Neutrophil (primary cell): Measurements from ENCODE around the gene TEX10.
"Not testable (repeated sequence)": the region's sequence is repeated elsewhere in the genome, so short reads cannot be mapped to it uniquely, and the experiment has no call there.

Experiments
- H3K27ac ChIP-seq: fragments of 200-600 bp; sonication (generic); 2 replicates; pipeline ENCODE4 v1.5.1; 2016; ENCODE audit warnings: mild to moderate bottlenecking, moderate library complexity
- H3K27me3 ChIP-seq: fragments of 200-600 bp; sonication (generic); 2 replicates; pipeline ENCODE4 v1.6.0; 2016; ENCODE audit warnings: mild to moderate bottlenecking
- H3K36me3 ChIP-seq: fragments of 200-600 bp; sonication (generic); 2 replicates; pipeline ENCODE4 v1.5.1; 2017
- H3K4me1 ChIP-seq, 2 experiments: fragments of 200-600 bp in 1 of 2; sonication (generic) in 1 of 2; 1 replicate in 1 of 2; 2 replicates in 1 of 2; pipeline versions ENCODE4 v1.5.1 to v1.6.1; 2013 to 2016; ENCODE audit warnings: low read depth in 1 of 2, low read length in 1 of 2, mild to moderate bottlenecking in 1 of 2, moderate library complexity in 1 of 2; ENCODE audit not compliant: control insufficient read depth in 1 of 2, insufficient read depth in 1 of 2
- H3K4me3 ChIP-seq, 2 experiments: fragments of 200-600 bp in 1 of 2; sonication (generic) in 1 of 2; 1 replicate in 1 of 2; 2 replicates in 1 of 2; pipeline ENCODE4 v1.5.1; 2013 to 2016; ENCODE audit warnings: low read depth in 1 of 2, low read length in 1 of 2, mild to moderate bottlenecking in 1 of 2, moderate library complexity in 1 of 2
- H3K9me3 ChIP-seq: fragments of 200-600 bp; sonication (generic); 2 replicates; pipeline ENCODE4 v1.5.1; 2016
- TF ChIP-seq, protein P1 (sequence below): fragments of 200-600 bp; sonication (generic); IDR thresholded peaks from 2 replicates; pipeline ENCODE4 v1.5.1; 2016; ENCODE audit warnings: antibody characterized with exemption

The TEX10 gene

DNA sequence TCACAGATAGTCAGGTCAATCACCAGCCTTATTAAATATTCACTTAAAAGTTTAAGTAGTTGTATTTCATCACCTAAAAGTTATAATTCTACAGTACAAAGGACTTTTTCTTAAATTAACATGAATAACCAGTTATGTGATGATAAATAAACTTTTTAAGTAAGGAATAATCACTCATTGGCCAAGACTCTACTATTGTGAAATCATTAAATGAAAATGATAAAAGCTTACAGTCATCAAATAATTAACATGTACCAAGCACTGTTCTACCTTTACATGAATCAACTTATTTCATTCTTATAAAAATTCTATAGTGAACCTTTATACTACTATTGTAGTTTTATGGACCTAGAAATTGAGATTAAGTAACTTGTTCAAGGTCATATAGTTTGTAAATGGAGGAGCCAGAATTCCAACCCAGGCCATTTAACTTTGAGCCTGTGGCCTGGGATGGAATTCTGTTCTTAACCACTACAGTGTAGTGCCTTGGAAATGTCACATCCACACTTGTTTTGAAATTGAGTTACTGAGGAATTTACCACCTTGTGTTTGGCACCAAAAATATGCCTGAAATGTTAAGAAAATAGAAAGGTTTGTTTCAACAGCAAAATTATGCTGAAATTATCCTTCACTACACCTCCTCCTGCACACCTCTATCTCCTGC, 41.4 kb upstream of the TEX10 start:
- TF ChIP-seq, protein P1, sequence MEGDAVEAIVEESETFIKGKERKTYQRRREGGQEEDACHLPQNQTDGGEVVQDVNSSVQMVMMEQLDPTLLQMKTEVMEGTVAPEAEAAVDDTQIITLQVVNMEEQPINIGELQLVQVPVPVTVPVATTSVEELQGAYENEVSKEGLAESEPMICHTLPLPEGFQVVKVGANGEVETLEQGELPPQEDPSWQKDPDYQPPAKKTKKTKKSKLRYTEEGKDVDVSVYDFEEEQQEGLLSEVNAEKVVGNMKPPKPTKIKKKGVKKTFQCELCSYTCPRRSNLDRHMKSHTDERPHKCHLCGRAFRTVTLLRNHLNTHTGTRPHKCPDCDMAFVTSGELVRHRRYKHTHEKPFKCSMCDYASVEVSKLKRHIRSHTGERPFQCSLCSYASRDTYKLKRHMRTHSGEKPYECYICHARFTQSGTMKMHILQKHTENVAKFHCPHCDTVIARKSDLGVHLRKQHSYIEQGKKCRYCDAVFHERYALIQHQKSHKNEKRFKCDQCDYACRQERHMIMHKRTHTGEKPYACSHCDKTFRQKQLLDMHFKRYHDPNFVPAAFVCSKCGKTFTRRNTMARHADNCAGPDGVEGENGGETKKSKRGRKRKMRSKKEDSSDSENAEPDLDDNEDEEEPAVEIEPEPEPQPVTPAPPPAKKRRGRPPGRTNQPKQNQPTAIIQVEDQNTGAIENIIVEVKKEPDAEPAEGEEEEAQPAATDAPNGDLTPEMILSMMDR, result no peak
- Histone ChIP-seq H3K4me1 (peaks cover 25 to 34% of the 10 kb centered on the region in 2 experiments), H3K27ac (no peak overlapping the region), H3K36me3 (no peaks in the 10 kb centered on the region), H3K9me3 (no peaks in the 10 kb centered on the region), H3K27me3 (no peaks in the 10 kb centered on the region), H3K4me3 (no peak overlapping the region)

DNA sequence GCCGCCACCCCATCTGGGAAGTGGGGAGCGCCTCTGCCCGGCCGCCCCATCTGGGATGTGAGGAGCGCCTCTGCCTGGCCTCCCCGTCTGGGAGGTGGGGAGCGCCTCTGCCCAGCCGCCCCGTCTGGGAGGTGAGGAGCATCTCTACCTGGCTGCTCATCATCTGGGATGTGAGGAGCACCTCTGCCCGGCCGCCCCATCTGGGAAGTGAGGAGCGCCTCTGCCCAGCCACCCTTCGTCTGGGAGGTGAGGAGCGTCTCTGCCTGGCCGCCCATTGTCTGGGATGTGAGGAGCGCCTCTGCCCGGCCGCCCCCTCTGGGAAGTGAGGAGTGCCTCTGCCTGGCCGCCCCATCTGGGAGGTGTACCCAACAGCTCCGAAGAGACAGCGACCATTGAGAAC, 40.2 kb upstream of the TEX10 start:
- not testable (repeated sequence) for H3K9me3 ChIP-seq, H3K36me3 ChIP-seq, H3K27me3 ChIP-seq, H3K4me3 ChIP-seq, H3K27ac ChIP-seq
- peaks cover 26 to 40% of the 10 kb centered on the region in 2 experiments for H3K4me1 ChIP-seq

DNA sequence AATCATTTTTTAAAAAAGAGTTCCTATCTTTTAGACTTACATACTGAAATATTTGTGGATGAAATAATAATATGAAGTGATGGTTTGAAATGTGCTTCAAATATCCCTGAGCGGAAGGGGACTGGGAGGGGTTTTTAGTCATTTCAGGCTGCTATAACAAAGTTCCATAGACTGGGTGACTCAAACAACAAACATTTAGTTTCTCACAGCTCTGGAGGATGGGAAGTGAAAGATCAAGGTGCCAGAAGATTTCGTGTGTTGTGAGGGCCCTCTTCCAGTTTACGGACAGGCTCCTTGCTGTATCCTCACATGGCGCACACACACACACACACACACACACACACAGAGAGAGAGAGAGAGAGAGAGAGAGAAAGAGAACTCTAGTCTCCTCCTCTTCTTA, 27.1 kb upstream of the TEX10 start:
- H3K27ac ChIP-seq, result no peak overlapping the region
- H3K36me3 ChIP-seq, result no peaks in the 10 kb centered on the region
- H3K27me3 ChIP-seq, result no peaks in the 10 kb centered on the region
- no peaks in the 10 kb centered on the region for H3K4me1 ChIP-seq
- no peak overlapping the region for H3K4me3 ChIP-seq
- TF ChIP-seq, protein P1, result no peak
- no peaks in the 10 kb centered on the region for H3K9me3 ChIP-seq

DNA sequence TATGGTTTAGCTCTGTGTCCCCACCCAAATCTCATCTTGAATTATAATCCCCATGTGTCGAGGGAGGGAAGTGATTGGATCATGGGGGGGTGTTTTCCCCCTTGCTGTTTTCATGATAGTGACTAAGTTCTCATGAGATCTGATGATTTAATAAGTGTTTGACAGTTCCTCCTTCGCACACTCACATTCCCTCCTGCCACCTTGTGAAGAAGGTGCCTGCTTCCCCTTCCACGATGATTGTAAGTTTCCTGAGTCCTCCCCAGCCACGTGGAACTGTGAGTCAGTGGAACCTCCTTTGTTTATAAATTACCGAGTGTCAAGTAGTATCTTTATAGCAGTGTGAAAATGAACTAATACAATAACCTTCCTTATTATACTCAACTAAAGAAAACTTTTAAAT, 24.3 kb upstream of the TEX10 start:
- peaks cover 0 to 5% of the 10 kb centered on the region in 2 experiments for H3K4me1 ChIP-seq
- H3K4me3 ChIP-seq, result no peak overlapping the region
- H3K36me3 ChIP-seq, result no peaks in the 10 kb centered on the region
- H3K9me3 ChIP-seq, result no peaks in the 10 kb centered on the region
- no peaks in the 10 kb centered on the region for H3K27me3 ChIP-seq
- H3K27ac ChIP-seq, result no peak overlapping the region
- TF ChIP-seq, protein P1, result no peak

DNA sequence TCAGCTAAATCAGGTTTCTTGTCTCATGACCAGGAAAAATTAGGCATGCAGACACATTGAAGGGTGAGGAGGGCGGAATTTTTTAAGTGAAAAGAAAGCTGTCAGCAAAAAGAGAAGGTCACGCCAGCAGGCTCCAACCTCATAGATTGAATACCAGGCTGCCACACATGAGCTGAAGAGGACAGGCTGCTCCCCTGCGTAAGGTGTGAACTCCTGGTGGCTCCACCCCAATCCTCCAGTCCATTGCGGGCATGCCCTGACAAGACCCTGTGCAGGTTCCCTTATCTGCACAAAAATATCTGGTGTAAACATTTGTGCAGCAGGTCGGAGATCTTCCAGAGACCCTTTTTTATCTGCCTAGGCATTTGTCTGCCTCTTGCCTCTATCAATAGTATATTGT, 22.9 kb upstream of the TEX10 start:
- no peaks in the 10 kb centered on the region for H3K36me3 ChIP-seq
- H3K4me3 ChIP-seq, result no peak overlapping the region
- TF ChIP-seq, protein P1, result no peak
- H3K27me3 ChIP-seq, result no peaks in the 10 kb centered on the region
- no peak overlapping the region for H3K27ac ChIP-seq
- no peaks in the 10 kb centered on the region for H3K9me3 ChIP-seq
- H3K4me1 ChIP-seq, result peaks cover 0 to 5% of the 10 kb centered on the region in 2 experiments

DNA sequence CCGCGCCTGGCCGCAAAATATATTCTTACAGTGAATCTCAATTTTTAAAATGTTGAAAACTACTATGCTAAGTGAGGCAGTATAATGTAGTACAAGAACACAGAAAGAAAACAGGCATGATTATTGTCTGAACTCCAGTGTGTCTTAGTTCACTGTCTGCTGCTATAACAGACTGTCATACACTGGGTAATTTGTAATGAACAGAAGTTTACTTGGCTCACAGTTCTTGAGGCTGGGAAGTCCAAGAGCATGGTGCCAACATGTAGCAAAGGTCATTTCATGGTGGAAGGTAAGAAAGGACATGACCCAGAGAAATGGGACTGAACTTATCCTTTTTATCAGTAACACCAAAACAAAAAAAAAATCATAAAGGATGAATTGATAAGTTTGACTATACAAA, 19.9 kb upstream of the TEX10 start:
- TF ChIP-seq, protein P1, result no peak
- H3K4me3 ChIP-seq, result no peak overlapping the region
- H3K27ac ChIP-seq, result no peak overlapping the region
- H3K4me1 ChIP-seq, result peaks cover 0 to 5% of the 10 kb centered on the region in 2 experiments
- H3K27me3 ChIP-seq, result no peaks in the 10 kb centered on the region
- H3K36me3 ChIP-seq, result no peaks in the 10 kb centered on the region
- H3K9me3 ChIP-seq, result no peaks in the 10 kb centered on the region
